Articular chondrocyte of knee joint (primary cell): ENCODE results near the gene SRC. TPM values are rescaled to one million over a fixed set of nuclear protein-coding genes. Genes with fewer than 3 reads are reported as not detected.

Experiments
- total RNA-seq: library from RNA; depleted of rRNA; stranded (reverse); fragments of >200 nt; gene quantifications from 2 replicates; pipeline ENCODE4 v1.2.3, GENCODE V29; 2012

The SRC gene
- total RNA-seq, result 24.6 and 25.0 TPM in 2 replicates

DNA sequence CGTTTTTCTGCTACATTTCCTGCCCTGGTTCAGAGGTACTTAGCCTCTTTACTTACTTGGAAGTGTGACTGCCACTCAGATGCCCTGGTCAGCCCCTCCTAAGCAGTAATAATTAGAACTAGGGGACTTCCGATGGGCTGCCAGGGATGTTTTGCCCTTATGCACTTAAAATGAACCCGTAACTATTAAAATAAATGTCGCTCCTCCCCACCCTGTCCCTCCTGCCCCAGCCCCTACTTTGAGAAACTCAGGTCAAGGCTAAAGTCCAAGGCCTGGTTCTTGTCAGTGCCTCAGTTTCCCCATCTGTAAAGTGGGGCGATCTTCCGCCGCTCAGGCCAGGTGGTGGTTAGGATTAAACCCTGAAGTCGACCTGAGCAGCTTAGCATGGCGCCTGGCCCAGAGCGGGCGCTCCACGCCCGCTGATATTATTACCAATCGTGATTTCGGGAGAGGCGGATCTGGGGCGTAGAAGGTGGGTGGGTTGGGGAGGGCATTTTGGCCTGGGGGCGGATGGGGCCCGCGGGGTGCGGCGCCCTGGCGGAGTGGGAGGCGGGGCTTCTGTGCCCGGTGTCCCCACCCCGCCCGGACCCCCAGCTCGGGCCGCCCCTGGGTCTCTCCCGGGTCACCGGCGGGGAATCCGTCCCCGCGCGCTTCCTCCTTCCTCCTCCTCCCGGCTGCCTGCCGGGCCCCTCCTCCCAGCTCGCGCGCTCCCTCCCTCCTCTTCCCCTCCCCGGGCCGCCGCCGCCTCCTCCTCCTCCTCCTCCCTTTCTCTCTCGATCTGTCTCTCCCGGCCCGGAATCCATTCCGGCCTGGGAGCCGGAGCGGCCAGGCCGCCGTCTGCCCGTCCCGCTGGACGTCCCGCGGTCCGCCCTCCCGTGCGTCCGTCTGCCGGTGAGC, at the start of gene SRC:
Gene SRC, plus strand, starts transcription at position 802 of the 897 bp plus-strand sequence. CDS start 38,014 bp downstream, outside the sequence.

Other genes with a start within 250 kb of the SRC start
- gene RPN2, start 166.8 kb upstream of the SRC start, total RNA-seq, result 245 and 257 TPM in 2 replicates
- 4.1 and 6.4 TPM in 2 replicates for gene MROH8, start 166.6 kb upstream of the SRC start, total RNA-seq
- gene GHRH, start 84.3 kb upstream of the SRC start, total RNA-seq, result not detected in 2 replicates
- 19.0 and 21.6 TPM in 2 replicates for gene MANBAL, start 56.5 kb upstream of the SRC start, total RNA-seq
- gene NNAT, start 175.1 kb downstream of the SRC start, total RNA-seq, result 0.13 and 0.32 TPM in 2 replicates
- gene BLCAP, start 181.7 kb downstream of the SRC start, total RNA-seq, result 30.2 and 33.7 TPM in 2 replicates